Measurements from ENCODE around the gene DDX39A. TPM values are rescaled to one million over a fixed set of nuclear protein-coding genes. Genes with fewer than 3 reads are reported as not detected.
"Not testable (repeated sequence)": the region's sequence is repeated elsewhere in the genome, so short reads cannot be mapped to it uniquely, and the experiment has no call there.

DDX39A gene
- polyA plus RNA-seq, 2 donors: 92.6 to 111 TPM

DNA sequence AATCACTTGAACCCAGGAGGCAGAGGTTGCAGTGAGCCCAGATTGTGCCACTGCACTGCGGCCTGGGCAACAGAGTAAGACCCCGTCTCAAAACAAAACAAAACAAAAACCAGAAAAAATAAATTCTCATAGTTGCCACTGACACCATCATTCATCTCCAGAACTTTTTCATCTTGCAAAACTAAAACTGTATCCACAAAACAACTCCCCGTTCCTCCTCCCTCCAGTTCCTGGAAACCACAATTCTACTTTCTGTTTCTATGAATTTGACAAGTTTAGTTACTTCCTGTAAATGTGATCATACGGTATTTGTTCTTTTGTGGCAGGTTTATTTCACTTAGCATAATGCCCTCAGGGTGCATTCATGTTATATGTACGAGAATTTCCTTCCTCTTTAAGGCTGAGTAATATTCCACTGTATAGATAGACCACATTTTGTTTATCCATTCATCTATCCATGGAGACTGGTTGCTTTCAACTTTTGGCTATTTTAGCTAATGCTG, 51.1 kb downstream of the DDX39A start:
- H3K27ac ChIP-seq (ENCODE audit: low read depth in 2 of 2, low read length in 1 of 2): no peak overlapping the region
- no peaks in the 10 kb centered on the region for H3K4me1 ChIP-seq (ENCODE audit: control insufficient read depth in 2 of 2, insufficient read depth in 2 of 2, low read length in 1 of 2)
- no peaks in the 10 kb centered on the region for H3K36me3 ChIP-seq (ENCODE audit: control insufficient read depth in 2 of 2, insufficient read depth in 2 of 2, low read length in 1 of 2)
- no peaks in the 10 kb centered on the region for H3K9me3 ChIP-seq (ENCODE audit: control insufficient read depth in 2 of 2, insufficient read depth in 1 of 2, low read depth in 1 of 2, low read length in 1 of 2)
- no peaks in the 10 kb centered on the region for H3K27me3 ChIP-seq (ENCODE audit: control insufficient read depth in 1 of 2, insufficient read depth in 2 of 2, low read length in 2 of 2)
- H3K4me3 ChIP-seq (ENCODE audit: low read depth in 1 of 2, low read length in 2 of 2): no peak overlapping the region
- 45 to 58% methylated on average over 5 of the region's 5 CpGs for WGBS, 2 donors

DNA sequence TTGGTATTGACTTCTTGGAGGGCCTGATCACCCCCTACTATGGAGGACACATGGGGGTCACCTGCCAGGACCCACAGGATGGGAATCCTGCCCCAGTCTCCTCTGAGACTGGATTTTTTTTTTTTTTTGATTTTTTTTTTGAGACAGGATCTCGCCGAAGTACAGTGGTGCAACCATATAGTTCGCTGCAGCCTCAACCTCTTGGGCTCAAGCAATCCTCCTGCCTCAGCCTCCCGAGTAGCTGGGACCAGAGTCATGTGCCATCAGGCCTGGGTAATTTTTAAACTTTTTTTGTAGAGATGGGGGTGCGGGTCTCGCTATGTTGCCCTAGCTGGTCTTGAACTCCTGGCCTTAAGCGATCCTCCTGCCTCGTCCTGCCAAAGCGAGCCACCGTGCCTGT, 52.1 kb downstream of the DDX39A start:
- no peak overlapping the region for H3K4me3 ChIP-seq (ENCODE audit: low read depth in 1 of 2, low read length in 2 of 2)
- H3K9me3 ChIP-seq (ENCODE audit: control insufficient read depth in 2 of 2, insufficient read depth in 1 of 2, low read depth in 1 of 2, low read length in 1 of 2): no peaks in the 10 kb centered on the region
- no peaks in the 10 kb centered on the region for H3K4me1 ChIP-seq (ENCODE audit: control insufficient read depth in 2 of 2, insufficient read depth in 2 of 2, low read length in 1 of 2)
- WGBS, 2 donors: 95 to 96% methylated on average over 10 of the region's 10 CpGs
- no peaks in the 10 kb centered on the region for H3K36me3 ChIP-seq (ENCODE audit: control insufficient read depth in 2 of 2, insufficient read depth in 2 of 2, low read length in 1 of 2)
- H3K27me3 ChIP-seq (ENCODE audit: control insufficient read depth in 1 of 2, insufficient read depth in 2 of 2, low read length in 2 of 2): no peaks in the 10 kb centered on the region
- peak overlapping the region in 1 of 2 donors; percentile 17 for H3K27ac ChIP-seq (ENCODE audit: low read depth in 2 of 2, low read length in 1 of 2)

DNA sequence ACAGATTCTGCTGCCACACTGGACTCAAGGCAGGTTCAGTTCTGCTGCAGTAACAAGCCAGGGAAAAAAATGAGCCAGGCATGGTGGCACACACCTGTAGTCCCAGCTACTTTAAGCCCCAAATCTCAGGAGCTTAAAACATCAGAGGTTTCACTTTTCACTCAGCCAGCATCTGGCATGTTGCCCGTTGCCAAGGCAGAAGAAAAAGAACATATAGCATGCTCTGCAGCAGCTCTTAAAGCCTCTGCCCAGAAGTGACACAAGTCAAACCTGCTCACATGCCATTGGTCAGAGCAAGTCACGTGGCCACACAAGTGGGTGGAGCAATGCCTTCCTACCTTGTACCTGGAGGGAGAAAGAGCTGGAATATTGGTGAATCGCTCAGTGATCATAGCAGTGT, 52.6 kb downstream of the DDX39A start:
- 20 to 23% methylated on average over 3 of the region's 3 CpGs for WGBS, 2 donors
- H3K9me3 ChIP-seq (ENCODE audit: control insufficient read depth in 2 of 2, insufficient read depth in 1 of 2, low read depth in 1 of 2, low read length in 1 of 2): no peaks in the 10 kb centered on the region
- H3K27me3 ChIP-seq (ENCODE audit: control insufficient read depth in 1 of 2, insufficient read depth in 2 of 2, low read length in 2 of 2): no peaks in the 10 kb centered on the region
- no peaks in the 10 kb centered on the region for H3K36me3 ChIP-seq (ENCODE audit: control insufficient read depth in 2 of 2, insufficient read depth in 2 of 2, low read length in 1 of 2)
- no peak overlapping the region for H3K4me3 ChIP-seq (ENCODE audit: low read depth in 1 of 2, low read length in 2 of 2)
- peak overlapping the region in 1 of 2 donors; percentile 17 for H3K27ac ChIP-seq (ENCODE audit: low read depth in 2 of 2, low read length in 1 of 2)
- no peaks in the 10 kb centered on the region for H3K4me1 ChIP-seq (ENCODE audit: control insufficient read depth in 2 of 2, insufficient read depth in 2 of 2, low read length in 1 of 2)

DNA sequence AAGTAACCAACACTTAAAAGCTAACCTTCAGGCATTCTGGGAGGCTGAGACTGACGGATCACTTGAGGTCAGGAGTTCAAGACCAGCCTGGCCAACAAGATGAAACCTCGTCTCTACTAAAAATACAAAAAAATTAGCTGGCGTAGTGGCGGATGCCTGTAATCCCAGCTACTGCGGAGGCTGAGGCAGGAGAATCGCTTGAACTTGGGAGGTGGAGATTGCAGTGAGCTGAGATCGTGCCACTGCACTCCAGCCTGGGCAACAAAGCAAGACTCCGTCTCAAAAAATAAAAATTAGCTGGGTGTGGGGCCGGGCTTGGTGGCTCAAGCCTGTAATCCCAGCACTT, 55.1 kb downstream of the DDX39A start:
- H3K27me3 ChIP-seq (ENCODE audit: control insufficient read depth in 1 of 2, insufficient read depth in 2 of 2, low read length in 2 of 2); H3K36me3 ChIP-seq (ENCODE audit: control insufficient read depth in 2 of 2, insufficient read depth in 2 of 2, low read length in 1 of 2); H3K4me3 ChIP-seq (ENCODE audit: low read depth in 1 of 2, low read length in 2 of 2); H3K9me3 ChIP-seq (ENCODE audit: control insufficient read depth in 2 of 2, insufficient read depth in 1 of 2, low read depth in 1 of 2, low read length in 1 of 2); H3K4me1 ChIP-seq (ENCODE audit: control insufficient read depth in 2 of 2, insufficient read depth in 2 of 2, low read length in 1 of 2): not testable (repeated sequence)
- H3K27ac ChIP-seq (ENCODE audit: low read depth in 2 of 2, low read length in 1 of 2): peak overlapping the region in 1 of 2 donors; percentile 62
- WGBS, 2 donors: 72% methylated on average over 9 of the region's 9 CpGs

DNA sequence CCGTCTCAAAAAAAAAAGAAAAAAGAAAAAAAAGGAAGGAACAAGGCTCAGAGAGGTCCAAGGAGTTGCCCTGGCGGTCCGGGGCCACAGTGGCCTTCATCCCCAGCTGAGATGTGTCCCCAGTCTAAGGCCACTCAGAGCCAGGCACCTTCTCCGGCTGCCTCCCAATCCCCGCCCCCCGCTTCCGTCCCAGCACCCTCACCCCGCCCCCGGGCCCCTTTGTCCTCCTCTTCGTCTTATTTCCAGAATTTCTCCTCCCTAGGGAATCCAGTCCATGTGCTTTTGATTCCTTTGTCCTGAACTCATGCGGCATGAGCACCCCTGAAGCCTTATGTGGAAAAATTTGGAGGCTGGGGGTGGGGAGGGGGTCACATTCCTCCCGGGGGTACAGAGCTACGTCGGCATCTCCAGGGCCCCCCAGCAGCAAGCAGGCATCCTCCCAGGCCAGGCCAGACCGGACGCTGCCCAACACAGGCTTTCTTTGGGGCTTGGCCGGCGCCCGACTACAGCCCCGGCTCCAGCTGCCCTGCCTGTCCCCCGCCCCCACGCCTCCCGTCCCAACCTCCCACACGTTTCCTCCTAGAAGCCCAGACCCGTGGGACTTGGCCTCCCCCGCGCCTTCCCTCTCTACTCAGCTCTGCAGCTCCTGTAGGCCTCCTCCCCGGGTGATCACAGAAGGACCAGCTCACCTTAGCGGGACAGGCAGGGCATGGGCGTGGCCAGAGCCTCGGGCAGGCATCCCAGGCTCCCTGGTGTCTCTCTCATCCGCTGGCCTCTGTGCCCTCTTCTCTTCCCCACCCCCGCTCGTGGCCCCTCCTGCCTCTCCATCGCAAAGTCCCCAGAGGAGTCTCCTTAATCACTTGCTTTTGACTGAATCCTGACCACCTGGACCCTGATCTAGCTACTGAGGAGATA, 55.7 kb downstream of the DDX39A start:
- WGBS, 2 donors: 6 to 22% methylated on average over 34 to 35 of the region's 35 CpGs
- H3K27me3 ChIP-seq (ENCODE audit: control insufficient read depth in 1 of 2, insufficient read depth in 2 of 2, low read length in 2 of 2): no peaks in the 10 kb centered on the region
- no peaks in the 10 kb centered on the region for H3K4me1 ChIP-seq (ENCODE audit: control insufficient read depth in 2 of 2, insufficient read depth in 2 of 2, low read length in 1 of 2)
- H3K27ac ChIP-seq (ENCODE audit: low read depth in 2 of 2, low read length in 1 of 2): peak overlapping the region; percentile 2 to 62
- no peaks in the 10 kb centered on the region for H3K36me3 ChIP-seq (ENCODE audit: control insufficient read depth in 2 of 2, insufficient read depth in 2 of 2, low read length in 1 of 2)
- peak overlapping the region in 1 of 2 donors; percentile 24 for H3K4me3 ChIP-seq (ENCODE audit: low read depth in 1 of 2, low read length in 2 of 2)
- no peaks in the 10 kb centered on the region for H3K9me3 ChIP-seq (ENCODE audit: control insufficient read depth in 2 of 2, insufficient read depth in 1 of 2, low read depth in 1 of 2, low read length in 1 of 2)

DNA sequence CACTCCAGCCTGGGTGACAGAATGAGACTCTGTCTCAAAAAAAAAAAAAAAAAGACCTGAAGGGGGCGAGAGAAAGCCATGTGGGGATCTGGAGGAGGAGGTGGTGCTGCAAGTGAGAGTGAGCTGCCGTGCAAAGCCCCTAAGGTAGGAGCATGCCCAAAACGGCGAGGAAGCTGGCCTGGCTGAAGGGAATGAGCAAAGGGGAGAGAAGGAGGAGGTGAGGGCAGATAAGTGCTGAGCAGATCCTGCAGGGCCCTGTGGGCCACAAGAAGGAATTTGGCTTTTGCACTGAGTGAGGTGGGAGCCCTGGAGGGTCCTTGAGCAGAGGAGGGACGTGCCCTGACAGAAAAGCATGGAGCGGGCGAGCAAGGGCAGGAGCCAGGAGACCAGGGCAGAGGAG, 57.3 kb downstream of the DDX39A start:
- 49 to 62% methylated on average over 6 to 7 of the region's 7 CpGs for WGBS, 2 donors
- H3K27me3 ChIP-seq (ENCODE audit: control insufficient read depth in 1 of 2, insufficient read depth in 2 of 2, low read length in 2 of 2): no peaks in the 10 kb centered on the region
- H3K9me3 ChIP-seq (ENCODE audit: control insufficient read depth in 2 of 2, insufficient read depth in 1 of 2, low read depth in 1 of 2, low read length in 1 of 2): no peaks in the 10 kb centered on the region
- H3K27ac ChIP-seq (ENCODE audit: low read depth in 2 of 2, low read length in 1 of 2): no peak overlapping the region
- no peaks in the 10 kb centered on the region for H3K36me3 ChIP-seq (ENCODE audit: control insufficient read depth in 2 of 2, insufficient read depth in 2 of 2, low read length in 1 of 2)
- H3K4me3 ChIP-seq (ENCODE audit: low read depth in 1 of 2, low read length in 2 of 2): no peak overlapping the region
- H3K4me1 ChIP-seq (ENCODE audit: control insufficient read depth in 2 of 2, insufficient read depth in 2 of 2, low read length in 1 of 2): no peaks in the 10 kb centered on the region

Other genes starting within 250 kb of the DDX39A start
- gene ADGRL1, start 213.2 kb downstream of the DDX39A start, polyA plus RNA-seq: 10 to 100 TPM in 1 of 2 donors, 1 to 10 TPM in 1; 4.7 to 11.1 TPM
- gene ADGRE5, start 37.9 kb downstream of the DDX39A start, polyA plus RNA-seq: 1 to 10 TPM; 4.5 to 6.1 TPM
- gene PKN1, start 14.0 kb upstream of the DDX39A start, polyA plus RNA-seq: 10 to 100 TPM; 10.7 to 12.6 TPM
- gene PTGER1, start 56.0 kb upstream of the DDX39A start, polyA plus RNA-seq: under 1 TPM; 0.32 to 0.47 TPM
- 100 to 1,000 TPM; 269 to 368 TPM for gene GIPC1, start 76.8 kb upstream of the DDX39A start, polyA plus RNA-seq
- 100 to 1,000 TPM; 249 to 309 TPM for gene DNAJB1, start 99.1 kb upstream of the DDX39A start, polyA plus RNA-seq
- gene TECR, start 110.3 kb upstream of the DDX39A start, polyA plus RNA-seq: 100 to 1,000 TPM; 362 to 444 TPM
- 100 to 1,000 TPM; 471 to 517 TPM for gene NDUFB7, start 152.7 kb upstream of the DDX39A start, polyA plus RNA-seq
- gene CLEC17A, start 163.7 kb upstream of the DDX39A start, polyA plus RNA-seq: under 1 TPM; 0.01 to 0.08 TPM

Data from esophagus (tissue), 2 donors.